Caco-2 (cell line): ENCODE measurements around the gene DDX60. TPM values are rescaled to one million over a fixed set of nuclear protein-coding genes. Genes with fewer than 3 reads are reported as not detected.

Source experiments
- BruUV-seq: library from RNA; stranded (reverse); fragments of 400-500 nt; replicated peaks from 2 replicates; lab custom pipeline; 2021; lab: Mats Ljungman, UMichigan
- CTCF ChIA-PET: fragments of 300-600 bp; sonication (Branson Sonifier 250); formaldehyde crosslinking; loops from one replicate; lab custom pipeline; 2022; ENCODE audit warnings: antibody characterized with exemption; lab: Charles Lee
- POLR2A ChIA-PET: fragments of 300-600 bp; sonication (Branson Sonifier 250); formaldehyde crosslinking; loops from one replicate; lab custom pipeline; 2022; ENCODE audit warnings: antibody characterized with exemption; lab: Charles Lee
- DNase-seq, 2 experiments: peaks; one replicate each; pipeline versions ENCODE4 v3.0.0 to v3.0.0-alpha.2; 2020 to 2022
- H3K27me3 ChIP-seq: replicated peaks from 2 replicates; pipeline ENCODE4 v1.6.0; 2011; ENCODE audit warnings: low read length; ENCODE audit not compliant: control insufficient read depth, insufficient read depth
- H3K36me3 ChIP-seq: 2 replicates; pipeline ENCODE4 v1.5.1; 2011; ENCODE audit warnings: low read length; ENCODE audit not compliant: control insufficient read depth, insufficient read depth
- H3K4me1 ChIP-seq: fragments of 250-450 bp; sonication (Bioruptor Pico); 2 replicates; pipeline ENCODE4 v1.5.1; 2020; ENCODE audit warnings: mild to moderate bottlenecking
- H3K4me3 ChIP-seq: 2 replicates; pipeline ENCODE4 v1.5.1; 2011; ENCODE audit warnings: low read depth, mild to moderate bottlenecking, control low read depth, low read length
- H3K9me3 ChIP-seq: fragments of 250-450 bp; sonication (Bioruptor Pico); 2 replicates; pipeline ENCODE4 v1.5.1; 2020; ENCODE audit warnings: mild to moderate bottlenecking, moderate library complexity
- H3K27ac Mint-ChIP-seq: one replicate; pipeline ENCODE4 v1.8.0; 2022; ENCODE audit warnings: mixed read lengths; ENCODE audit not compliant: unreplicated experiment
- H3K27me3 Mint-ChIP-seq: one replicate; pipeline ENCODE4 v1.8.0; 2022; ENCODE audit warnings: mixed read lengths; ENCODE audit not compliant: insufficient read depth, unreplicated experiment
- H3K36me3 Mint-ChIP-seq: one replicate; pipeline ENCODE4 v1.8.0; 2022; ENCODE audit warnings: mild to moderate bottlenecking, mixed read lengths; ENCODE audit not compliant: insufficient read depth, unreplicated experiment
- H3K4me1 Mint-ChIP-seq: one replicate; pipeline ENCODE4 v1.8.0; 2022; ENCODE audit warnings: low read depth, mixed read lengths; ENCODE audit not compliant: unreplicated experiment
- H3K4me3 Mint-ChIP-seq: one replicate; pipeline ENCODE4 v1.8.0; 2022; ENCODE audit warnings: mild to moderate bottlenecking, moderate library complexity, mixed read lengths; ENCODE audit not compliant: unreplicated experiment
- H3K9me3 Mint-ChIP-seq: one replicate; pipeline ENCODE4 v1.8.0; 2022; ENCODE audit warnings: mixed read lengths; ENCODE audit not compliant: unreplicated experiment
- intact Hi-C: fragments of 100-400 bp; cut with micrococcal nuclease; formaldehyde crosslinking; loops from one replicate; pipeline ENCODE4 v1.10.0; 2022; ENCODE audit not compliant: unreplicated experiment
- total RNA-seq: library from RNA; stranded (reverse); gene quantifications from 2 replicates; pipeline ENCODE4 v1.2.3, GENCODE V29; 2022
- TF ChIP-seq, protein P1 (sequence below), 2 experiments: fragments of 200-600 bp in 1 of 2; IDR thresholded peaks; 1 replicate in 1 of 2; 2 replicates in 1 of 2; pipeline versions ENCODE4 v1.5.1 to v1.8.0; 2011 to 2022; ENCODE audit warnings: antibody characterized with exemption in 1 of 2, control low read depth in 1 of 2, inconsistent platforms in 1 of 2, low read depth in 1 of 2, low read length in 1 of 2, mild to moderate bottlenecking in 1 of 2, moderate library complexity in 1 of 2; ENCODE audit not compliant: insufficient read depth in 1 of 2, severe bottlenecking in 1 of 2, unreplicated experiment in 1 of 2

DDX60 gene
- total RNA-seq, 1 experiment from 2014 or later: 0.70 TPM

DNA sequence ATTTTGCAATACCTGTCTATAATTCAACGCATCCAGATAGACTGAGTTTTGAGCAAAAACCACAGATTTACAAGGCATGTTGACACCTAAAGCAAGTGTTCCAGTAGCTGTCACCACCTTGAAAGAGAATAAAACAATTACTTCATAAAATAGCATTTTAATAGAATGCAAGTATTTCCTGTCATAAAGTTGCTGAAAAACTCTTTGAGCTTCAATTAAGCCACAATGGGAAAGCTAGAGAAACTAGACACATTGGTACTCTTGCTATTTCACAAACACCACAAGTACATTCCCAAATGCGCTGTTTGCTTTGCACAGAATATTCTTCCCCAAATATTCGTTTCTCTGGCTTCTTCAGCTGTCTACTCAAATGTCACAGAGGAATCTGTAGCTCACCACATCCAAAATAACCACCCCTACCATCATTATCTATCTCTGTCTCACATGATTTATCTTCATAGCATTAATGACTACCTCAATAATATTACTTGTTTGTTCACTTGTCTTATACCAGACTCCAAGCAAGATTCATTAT is 70.3 kb downstream of the DDX60 start:
- Histone ChIP-seq H3K9me3 (no peaks in the 10 kb centered on the region), H3K4me1 (no peaks in the 10 kb centered on the region), H3K4me3 (no peak overlapping the region), H3K36me3 (no peaks in the 10 kb centered on the region), H3K27me3 (no peaks in the 10 kb centered on the region)
- Mint-ChIP-seq H3K4me1 (no peaks in the 10 kb centered on the region), H3K27ac (no peak overlapping the region), H3K9me3 (peaks cover 10% of the 10 kb centered on the region), H3K27me3 (peaks cover 8% of the 10 kb centered on the region), H3K4me3 (no peak overlapping the region), H3K36me3 (no peaks in the 10 kb centered on the region)
- no TSS peak for BruUV-seq
- POLR2A ChIA-PET: no interaction called here
- intact Hi-C loops: no loop called here
- CTCF ChIA-PET: no interaction called here
- TF ChIP-seq, protein P1, sequence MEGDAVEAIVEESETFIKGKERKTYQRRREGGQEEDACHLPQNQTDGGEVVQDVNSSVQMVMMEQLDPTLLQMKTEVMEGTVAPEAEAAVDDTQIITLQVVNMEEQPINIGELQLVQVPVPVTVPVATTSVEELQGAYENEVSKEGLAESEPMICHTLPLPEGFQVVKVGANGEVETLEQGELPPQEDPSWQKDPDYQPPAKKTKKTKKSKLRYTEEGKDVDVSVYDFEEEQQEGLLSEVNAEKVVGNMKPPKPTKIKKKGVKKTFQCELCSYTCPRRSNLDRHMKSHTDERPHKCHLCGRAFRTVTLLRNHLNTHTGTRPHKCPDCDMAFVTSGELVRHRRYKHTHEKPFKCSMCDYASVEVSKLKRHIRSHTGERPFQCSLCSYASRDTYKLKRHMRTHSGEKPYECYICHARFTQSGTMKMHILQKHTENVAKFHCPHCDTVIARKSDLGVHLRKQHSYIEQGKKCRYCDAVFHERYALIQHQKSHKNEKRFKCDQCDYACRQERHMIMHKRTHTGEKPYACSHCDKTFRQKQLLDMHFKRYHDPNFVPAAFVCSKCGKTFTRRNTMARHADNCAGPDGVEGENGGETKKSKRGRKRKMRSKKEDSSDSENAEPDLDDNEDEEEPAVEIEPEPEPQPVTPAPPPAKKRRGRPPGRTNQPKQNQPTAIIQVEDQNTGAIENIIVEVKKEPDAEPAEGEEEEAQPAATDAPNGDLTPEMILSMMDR (IDR thresholded peaks at IDR 0.05; ENCODE audit: insufficient read depth in 1 of 2, low read depth in 1 of 2, low read length in 1 of 2, severe bottlenecking in 1 of 2, unreplicated experiment in 1 of 2): no peak
- no peak for DNase-seq

DNA sequence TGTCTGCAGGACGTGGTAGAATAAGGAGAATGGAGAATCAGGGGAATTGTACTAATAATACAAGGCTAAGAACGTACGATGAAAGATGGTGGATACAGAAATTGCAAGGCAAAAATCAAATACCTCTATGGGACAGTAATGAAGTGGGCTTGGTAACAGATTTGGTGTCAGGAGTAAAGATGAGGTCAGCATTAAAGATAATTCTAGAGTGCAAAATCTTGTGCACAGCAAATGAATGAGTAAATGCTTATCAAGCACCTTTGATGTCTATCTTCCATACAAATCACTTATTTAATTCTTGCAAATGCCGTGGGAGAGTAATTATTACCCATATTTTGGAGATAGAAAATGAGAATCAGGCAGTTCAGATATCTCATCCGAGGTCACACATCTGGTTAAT is 70.9 kb downstream of the DDX60 start:
- TF ChIP-seq, protein P1 (IDR thresholded peaks at IDR 0.05; ENCODE audit: insufficient read depth in 1 of 2, low read depth in 1 of 2, low read length in 1 of 2, severe bottlenecking in 1 of 2, unreplicated experiment in 1 of 2): no peak
- Histone ChIP-seq H3K4me3 (no peak overlapping the region), H3K4me1 (no peaks in the 10 kb centered on the region), H3K27me3 (no peaks in the 10 kb centered on the region), H3K9me3 (no peaks in the 10 kb centered on the region), H3K36me3 (no peaks in the 10 kb centered on the region)
- DNase-seq: no peak
- no peak overlapping the region for H3K27ac Mint-ChIP-seq
- CTCF ChIA-PET: no interaction called here
- H3K4me1 Mint-ChIP-seq: no peaks in the 10 kb centered on the region
- no peak overlapping the region for H3K4me3 Mint-ChIP-seq
- POLR2A ChIA-PET: no interaction called here
- H3K27me3 Mint-ChIP-seq: peaks cover 5% of the 10 kb centered on the region
- no TSS peak for BruUV-seq
- peaks cover 16% of the 10 kb centered on the region for H3K9me3 Mint-ChIP-seq
- no peaks in the 10 kb centered on the region for H3K36me3 Mint-ChIP-seq
- intact Hi-C loops: no loop called here

DNA sequence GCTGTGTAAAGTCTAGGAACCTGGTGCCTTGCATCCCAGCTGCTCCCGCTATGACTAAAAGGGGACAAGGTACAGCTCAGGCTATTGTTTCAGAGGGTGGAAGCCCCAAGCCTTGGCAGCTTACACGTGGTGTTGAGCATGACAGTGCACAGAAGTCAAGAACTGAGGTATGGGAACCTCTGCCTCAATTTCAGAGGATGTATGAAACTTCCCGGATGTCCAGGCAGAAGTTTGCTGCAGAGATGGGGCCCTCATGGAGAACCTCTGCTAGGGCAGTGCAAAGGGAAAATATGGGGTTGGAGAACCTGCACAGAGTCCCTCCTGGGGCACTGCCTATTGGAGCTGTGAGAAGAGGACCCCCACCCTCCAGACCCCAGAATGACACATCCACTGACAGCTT is 76.6 kb downstream of the DDX60 start:
- TF ChIP-seq, protein P1 (IDR thresholded peaks at IDR 0.05; ENCODE audit: insufficient read depth in 1 of 2, low read depth in 1 of 2, low read length in 1 of 2, severe bottlenecking in 1 of 2, unreplicated experiment in 1 of 2): no peak
- Histone ChIP-seq H3K9me3 (peaks cover 6% of the 10 kb centered on the region; the same call in 1 of the 2 replicates), H3K4me1 (no peaks in the 10 kb centered on the region), H3K4me3 (no peak overlapping the region), H3K36me3 (no peaks in the 10 kb centered on the region), H3K27me3 (no peaks in the 10 kb centered on the region)
- POLR2A ChIA-PET: no interaction called here
- Mint-ChIP-seq H3K36me3 (no peaks in the 10 kb centered on the region), H3K27ac (no peak overlapping the region), H3K27me3 (no peaks in the 10 kb centered on the region), H3K9me3 (peaks cover 43% of the 10 kb centered on the region), H3K4me3 (no peak overlapping the region), H3K4me1 (no peaks in the 10 kb centered on the region)
- CTCF ChIA-PET: interaction anchor here (0.6 kb wide), 1 partner anchor 344 kb away, joined by 4 read pairs; no protein-coding TSS in a partner anchor
- intact Hi-C loops: no loop called here
- no TSS peak for BruUV-seq
- DNase-seq: no peak
